SJCRH30 (cell line): Measurements from ENCODE around the gene TMEM243. TPM values are rescaled to one million over a fixed set of nuclear protein-coding genes. Genes with fewer than 3 reads are reported as not detected.

ENCODE experiments used
- DNase-seq, 2 experiments: peaks; one replicate each; pipeline ENCODE4 v3.0.0-alpha.2; 2015 to 2020
- H3K27ac ChIP-seq: fragments of 250-450 bp; sonication (Bioruptor Pico); 2 replicates; pipeline ENCODE4 v1.5.1; 2020; ENCODE audit warnings: mild to moderate bottlenecking, moderate library complexity
- H3K27me3 ChIP-seq: fragments of 250-450 bp; sonication (Bioruptor Pico); 2 replicates; pipeline ENCODE4 v1.5.1; 2020; ENCODE audit warnings: mild to moderate bottlenecking, moderate library complexity
- H3K36me3 ChIP-seq: fragments of 250-450 bp; sonication (Bioruptor Pico); 2 replicates; pipeline ENCODE4 v1.5.1; 2020; ENCODE audit warnings: mild to moderate bottlenecking, moderate library complexity
- H3K4me1 ChIP-seq: fragments of 250-450 bp; sonication (Bioruptor Pico); 2 replicates; pipeline ENCODE4 v1.5.1; 2020; ENCODE audit warnings: mild to moderate bottlenecking, moderate library complexity
- H3K4me3 ChIP-seq: fragments of 250-450 bp; sonication (Bioruptor Pico); 2 replicates; pipeline ENCODE4 v1.5.1; 2020; ENCODE audit warnings: mild to moderate bottlenecking, moderate library complexity
- H3K9me3 ChIP-seq: fragments of 250-450 bp; sonication (Bioruptor Pico); replicated peaks from 2 replicates; pipeline ENCODE4 v1.5.1; 2020; ENCODE audit warnings: mild to moderate bottlenecking, moderate library complexity
- total RNA-seq: library from RNA; depleted of rRNA; stranded (reverse); fragments of >200 nt; shearing (Covaris generic); gene quantifications from 2 replicates; pipeline ENCODE4 v1.2.3, GENCODE V29; 2014

Gene TMEM243
- total RNA-seq, 1 experiment from 2014 or later: 86.3 TPM

GRCh38 chr7:87156709-87157108, 62.8 kb downstream of the TMEM243 start:
- Histone ChIP-seq H3K27me3 (no peaks in the 10 kb centered on the region), H3K4me3 (no peak overlapping the region), H3K36me3 (peaks cover 19% of the 10 kb centered on the region), H3K27ac (no peak overlapping the region), H3K4me1 (peaks cover 5% of the 10 kb centered on the region), H3K9me3 (no peaks in the 10 kb centered on the region)
- no peak for DNase-seq

GRCh38 chr7:87155788-87156187, 63.7 kb downstream of the TMEM243 start:
- Histone ChIP-seq H3K27me3 (no peaks in the 10 kb centered on the region), H3K36me3 (peaks cover 19% of the 10 kb centered on the region), H3K4me3 (no peak overlapping the region), H3K9me3 (no peaks in the 10 kb centered on the region), H3K27ac (no peak overlapping the region), H3K4me1 (peaks cover 5% of the 10 kb centered on the region)
- DNase-seq: no peak

GRCh38 chr7:87154569-87154968, 65.0 kb downstream of the TMEM243 start:
- DNase-seq: no peak
- H3K4me3 ChIP-seq: peak overlapping the region; percentile 71

GRCh38 chr7:87154166-87154565, 65.4 kb downstream of the TMEM243 start:
- H3K27ac ChIP-seq: peak overlapping the region; percentile 95; the same call in 1 of the 2 replicates
- H3K4me1 ChIP-seq: peaks cover 5% of the 10 kb centered on the region
- no peak for DNase-seq
- H3K9me3 ChIP-seq: no peaks in the 10 kb centered on the region
- H3K36me3 ChIP-seq: peaks cover 19% of the 10 kb centered on the region
- H3K4me3 ChIP-seq: peak overlapping the region; percentile 71
- no peaks in the 10 kb centered on the region for H3K27me3 ChIP-seq

More at GRCh38 chr7:87154569-87154968, 65.0 kb downstream of the TMEM243 start:
- Histone ChIP-seq H3K36me3 (peaks cover 19% of the 10 kb centered on the region), H3K4me1 (peaks cover 5% of the 10 kb centered on the region), H3K27ac (no peak overlapping the region), H3K9me3 (no peaks in the 10 kb centered on the region), H3K27me3 (no peaks in the 10 kb centered on the region)

- Histone ChIP-seq H3K27me3 (no peaks in the 10 kb centered on the region), H3K9me3 (no peaks in the 10 kb centered on the region), H3K4me3 (peak overlapping the region; percentile 71), H3K4me1 (peaks cover 5% of the 10 kb centered on the region), H3K36me3 (peaks cover 19% of the 10 kb centered on the region), H3K27ac (peak overlapping the region; percentile 95)
- DNase-seq: peak; percentile 30 to 54
These were observed 66.5 kb downstream of the TMEM243 start for GRCh38 chr7:87152897-87153641.

GRCh38 chr7:87152112-87152896, 67.2 kb downstream of the TMEM243 start, which contains the start of gene DMTF1:
TSS of gene DMTF1 (plus strand) at chr7:87152453. CDS start at chr7:87164942, 12,489 bp downstream.
- H3K27me3 ChIP-seq: no peaks in the 10 kb centered on the region
- H3K4me1 ChIP-seq: peaks cover 5% of the 10 kb centered on the region
- H3K36me3 ChIP-seq: peaks cover 17% of the 10 kb centered on the region
- peak within 1 kb of the TSS; percentile 95 for H3K27ac ChIP-seq
- H3K4me3 ChIP-seq: peak within 1 kb of the TSS; percentile 71
- no peaks in the 10 kb centered on the region for H3K9me3 ChIP-seq
- peak; percentile 95 to 97 for DNase-seq

- Histone ChIP-seq H3K36me3 (peaks cover 16% of the 10 kb centered on the region), H3K27ac (peak overlapping the region; percentile 95), H3K4me1 (peaks cover 5% of the 10 kb centered on the region), H3K27me3 (no peaks in the 10 kb centered on the region), H3K4me3 (peak overlapping the region; percentile 71), H3K9me3 (no peaks in the 10 kb centered on the region)
- DNase-seq: no peak
These were observed 67.8 kb downstream of the TMEM243 start for GRCh38 chr7:87151729-87152111.

GRCh38 chr7:87151002-87151728, 68.4 kb downstream of the TMEM243 start:
- H3K4me3 ChIP-seq: peak overlapping the region; percentile 71
- no peaks in the 10 kb centered on the region for H3K27me3 ChIP-seq
- H3K27ac ChIP-seq: peak overlapping the region; percentile 95
- peaks cover 5% of the 10 kb centered on the region for H3K4me1 ChIP-seq
- peak in 1 of 2 experiments; percentile 36 for DNase-seq
- H3K36me3 ChIP-seq: peaks cover 15% of the 10 kb centered on the region
- H3K9me3 ChIP-seq: no peaks in the 10 kb centered on the region

- DNase-seq: peak in 1 of 2 experiments; percentile 42
- Histone ChIP-seq H3K4me1 (peaks cover 5% of the 10 kb centered on the region; the same call in 1 of the 2 replicates), H3K36me3 (no peaks in the 10 kb centered on the region), H3K27me3 (no peaks in the 10 kb centered on the region), H3K9me3 (no peaks in the 10 kb centered on the region), H3K27ac (no peak overlapping the region), H3K4me3 (no peak overlapping the region)
These were observed 71.1 kb downstream of the TMEM243 start for GRCh38 chr7:87148332-87148955.

GRCh38 chr7:87147500-87147899, 72.0 kb downstream of the TMEM243 start:
- Histone ChIP-seq H3K4me3 (no peak overlapping the region), H3K9me3 (no peaks in the 10 kb centered on the region), H3K4me1 (peaks cover 5% of the 10 kb centered on the region; the same call in 1 of the 2 replicates), H3K27me3 (no peaks in the 10 kb centered on the region), H3K27ac (no peak overlapping the region), H3K36me3 (no peaks in the 10 kb centered on the region)
- no peak for DNase-seq

- H3K9me3 ChIP-seq: no peaks in the 10 kb centered on the region
- H3K4me3 ChIP-seq: no peak overlapping the region
- DNase-seq: no peak
- H3K36me3 ChIP-seq: no peaks in the 10 kb centered on the region
- H3K27me3 ChIP-seq: no peaks in the 10 kb centered on the region
- H3K4me1 ChIP-seq: peaks cover 5% of the 10 kb centered on the region; the same call in 1 of the 2 replicates
- no peak overlapping the region for H3K27ac ChIP-seq
These were observed 72.7 kb downstream of the TMEM243 start for GRCh38 chr7:87146740-87147386.
